ENCODE data around the gene KCTD18. TPM values are rescaled to one million over a fixed set of nuclear protein-coding genes. Genes with fewer than 3 reads are reported as not detected.
A peak's percentile ranks its signal among the peaks of the same experiment; 100 is the strongest.

KCTD18 gene
- total RNA-seq, 6 experiments from 2014 or later, result 11.2 to 14.6 (median 13.3) TPM

GRCh38 chr2:200446612-200447011 is 63.3 kb downstream of the KCTD18 start:
- Mint-ChIP-seq H3K27me3 (ENCODE audit: insufficient read depth) (no peaks in the 10 kb centered on the region; the same call in 1 of the 2 replicates), H3K9me3 (no peaks in the 10 kb centered on the region), H3K36me3 (ENCODE audit: low read depth) (peaks cover 59% of the 10 kb centered on the region), H3K27ac (peak overlapping the region; percentile 64; the same call in 1 of the 2 replicates), H3K4me1 (ENCODE audit: low read depth) (peaks cover 43% of the 10 kb centered on the region), H3K4me3 (no peak overlapping the region)
- TF ChIP-seq CTCF (IDR thresholded peaks at IDR 0.05), result no peak
- no peak for DNase-seq

GRCh38 chr2:200445284-200445683 is 64.6 kb downstream of the KCTD18 start:
- Mint-ChIP-seq H3K9me3 (no peaks in the 10 kb centered on the region), H3K4me3 (no peak overlapping the region), H3K27ac (no peak overlapping the region), H3K27me3 (ENCODE audit: insufficient read depth) (peaks cover 3% of the 10 kb centered on the region; the same call in 1 of the 2 replicates), H3K4me1 (ENCODE audit: low read depth) (peaks cover 50% of the 10 kb centered on the region), H3K36me3 (ENCODE audit: low read depth) (peaks cover 65% of the 10 kb centered on the region)
- no peak for TF ChIP-seq CTCF (IDR thresholded peaks at IDR 0.05)
- no peak for DNase-seq

GRCh38 chr2:200444530-200444929 is 65.3 kb downstream of the KCTD18 start:
- Mint-ChIP-seq H3K4me1 (ENCODE audit: low read depth) (peaks cover 50% of the 10 kb centered on the region), H3K27me3 (ENCODE audit: insufficient read depth) (peaks cover 3% of the 10 kb centered on the region; the same call in 1 of the 2 replicates), H3K27ac (peak overlapping the region; percentile 9; the same call in 1 of the 2 replicates)

GRCh38 chr2:200443916-200444315 is 66.0 kb downstream of the KCTD18 start:
- TF ChIP-seq CTCF (IDR thresholded peaks at IDR 0.05), result no peak
- Mint-ChIP-seq H3K27ac (no peak overlapping the region; the same call in 1 of the 2 replicates), H3K9me3 (no peaks in the 10 kb centered on the region), H3K36me3 (ENCODE audit: low read depth) (peaks cover 73% of the 10 kb centered on the region), H3K27me3 (ENCODE audit: insufficient read depth) (peaks cover 3% of the 10 kb centered on the region; the same call in 1 of the 2 replicates), H3K4me1 (ENCODE audit: low read depth) (peaks cover 54% of the 10 kb centered on the region), H3K4me3 (no peak overlapping the region)
- no peak for DNase-seq

More at GRCh38 chr2:200444530-200444929, 65.3 kb downstream of the KCTD18 start:
- H3K4me3 Mint-ChIP-seq, result no peak overlapping the region
- H3K36me3 Mint-ChIP-seq (ENCODE audit: low read depth), result peaks cover 69% of the 10 kb centered on the region
- H3K9me3 Mint-ChIP-seq, result no peaks in the 10 kb centered on the region
- DNase-seq, result no peak
- TF ChIP-seq CTCF (IDR thresholded peaks at IDR 0.05), result no peak

- Mint-ChIP-seq H3K4me1 (ENCODE audit: low read depth) (peaks cover 56% of the 10 kb centered on the region), H3K4me3 (no peak overlapping the region), H3K9me3 (no peaks in the 10 kb centered on the region), H3K36me3 (ENCODE audit: low read depth) (peaks cover 73% of the 10 kb centered on the region), H3K27ac (no peak overlapping the region; the same call in 1 of the 2 replicates), H3K27me3 (ENCODE audit: insufficient read depth) (peaks cover 3% of the 10 kb centered on the region; the same call in 1 of the 2 replicates)
- no peak for DNase-seq
- no peak for TF ChIP-seq CTCF (IDR thresholded peaks at IDR 0.05)
Measured at GRCh38 chr2:200443376-200443775, 66.5 kb downstream of the KCTD18 start.

Data from HFFc6 (cell line).